HG03066 (cell line): Measurements from ENCODE around the gene NIPAL4.

Experiments used
- ATAC-seq: cut with Tn5 transposase; IDR thresholded peaks from one replicate; pipeline ENCODE4 v1.9.1; 2021; ENCODE audit warnings: low read depth; ENCODE audit not compliant: unreplicated experiment

The NIPAL4 gene

DNA sequence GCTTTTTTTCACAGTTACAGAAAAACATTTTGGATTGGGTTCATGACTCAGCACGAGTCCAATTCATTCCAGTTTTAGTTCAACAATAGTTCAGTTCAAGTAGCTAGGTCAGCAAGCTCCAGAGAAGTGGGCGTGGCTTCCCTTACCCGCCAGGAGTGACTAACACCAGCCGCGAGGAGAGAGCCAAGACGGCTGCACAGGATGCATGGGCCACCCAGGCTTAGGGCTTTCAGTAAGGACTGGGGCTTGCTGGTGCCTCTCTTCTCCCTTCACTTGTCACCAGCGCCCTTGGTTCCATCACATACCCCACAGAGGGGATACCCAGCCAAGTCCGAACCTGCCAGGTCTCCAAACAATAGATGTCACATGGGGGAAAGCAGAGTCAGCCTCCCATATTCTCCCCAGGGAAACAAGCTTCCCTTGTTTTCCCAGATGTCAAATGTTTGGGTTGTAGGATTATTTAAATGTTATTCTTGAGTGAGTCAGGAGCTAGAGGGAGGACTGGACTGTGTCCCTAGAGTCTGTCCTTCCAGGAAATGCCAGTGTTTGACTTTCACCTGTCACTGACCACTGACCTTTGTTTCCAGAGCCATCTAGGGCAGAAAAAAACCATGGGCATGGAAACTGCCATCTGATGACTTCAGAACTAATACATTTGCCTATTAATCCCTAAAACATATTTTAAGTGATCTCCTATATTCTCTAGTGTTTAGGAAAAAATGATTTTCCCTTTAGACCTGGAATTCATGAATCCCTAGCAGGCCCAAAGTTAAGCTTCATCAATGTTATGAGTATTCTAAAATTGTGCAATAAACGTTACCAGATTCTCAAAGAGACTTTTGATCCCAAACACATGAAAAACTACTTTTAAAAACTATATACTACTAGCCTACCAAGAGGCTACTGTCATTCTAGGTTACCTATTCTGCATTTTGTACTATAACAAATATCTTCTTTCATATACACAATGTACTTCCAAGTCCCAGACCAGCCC, 51.9 kb downstream of the NIPAL4 start:
- no peak for ATAC-seq

GRCh38 chr5:157513182-157513581, 53.2 kb downstream of the NIPAL4 start:
- no peak for ATAC-seq

- no peak for ATAC-seq
These were observed 55.0 kb downstream of the NIPAL4 start for GRCh38 chr5:157514974-157515373.

DNA sequence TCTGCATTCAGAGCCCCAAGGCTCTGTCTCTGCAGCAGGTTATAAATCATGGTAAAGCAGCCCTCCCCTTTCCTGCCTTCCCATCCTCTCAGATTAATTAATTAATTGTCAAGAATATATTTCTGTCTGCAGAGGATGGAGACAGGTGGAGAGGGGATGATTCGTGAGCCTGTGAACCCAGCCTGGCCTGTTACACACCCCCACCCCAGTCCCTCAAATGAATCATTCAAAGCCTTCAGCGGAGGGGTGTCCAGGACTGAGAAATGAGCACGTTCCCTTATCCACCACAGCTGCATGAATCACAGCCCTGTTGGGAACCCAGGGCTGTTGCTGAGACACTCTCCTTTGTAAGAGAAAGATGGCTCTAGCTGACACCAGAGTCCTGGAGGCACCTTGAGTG, 56.0 kb downstream of the NIPAL4 start:
- ATAC-seq: no peak

GRCh38 chr5:157516626-157517325, 56.8 kb downstream of the NIPAL4 start:
- no peak for ATAC-seq

DNA sequence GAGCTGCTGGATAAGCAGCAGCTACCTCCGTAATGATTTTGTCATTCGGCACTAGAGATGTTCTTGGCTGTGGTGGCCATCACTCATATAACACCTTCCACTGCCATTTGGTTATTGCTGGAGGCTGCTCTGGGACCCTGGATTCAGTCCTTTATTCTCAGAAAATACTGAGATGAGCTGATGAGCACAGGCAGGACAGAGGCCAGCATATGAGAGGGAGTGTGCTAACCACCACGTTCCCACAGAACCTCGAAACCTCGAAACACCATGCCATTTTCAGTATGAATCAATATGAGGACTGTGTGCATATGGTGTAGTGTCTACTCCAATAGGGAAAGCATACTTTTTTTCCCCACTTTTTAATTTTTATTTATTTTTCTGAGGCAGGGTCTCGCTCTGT, 59.0 kb downstream of the NIPAL4 start:
- ATAC-seq: peak; percentile 82

DNA sequence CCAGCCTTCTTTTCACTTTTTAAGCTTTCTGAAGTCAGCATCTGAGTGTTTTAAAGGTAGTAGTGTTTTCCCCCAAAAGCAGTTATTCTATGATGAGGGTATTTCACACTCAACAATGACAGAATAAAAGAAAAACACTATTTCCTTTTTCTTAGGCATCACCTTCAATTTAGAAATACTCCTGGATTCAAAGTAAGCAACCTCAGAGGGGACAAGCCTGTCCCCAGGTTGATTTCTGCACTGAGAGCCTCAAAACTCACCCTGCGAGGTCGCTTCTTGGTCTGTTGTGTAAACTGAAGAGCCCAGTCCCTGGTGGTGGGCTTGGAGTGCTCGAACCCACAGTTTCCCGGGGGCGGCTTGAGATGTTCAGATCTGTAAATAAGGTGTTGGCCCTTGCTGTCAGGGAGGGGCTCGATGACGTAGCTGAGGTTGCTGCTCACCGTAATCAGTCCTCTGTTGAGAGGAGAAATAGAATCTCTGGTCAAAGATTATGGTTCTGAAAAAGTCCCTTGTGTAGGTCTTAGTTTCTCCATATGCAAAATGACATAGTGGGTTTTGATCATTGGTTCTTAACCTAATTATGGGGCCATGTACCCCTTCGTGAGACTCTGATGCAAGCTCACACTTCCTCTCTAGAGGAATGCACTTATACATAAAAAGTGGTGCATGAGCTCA, 59.7 kb downstream of the NIPAL4 start:
- no peak for ATAC-seq

DNA sequence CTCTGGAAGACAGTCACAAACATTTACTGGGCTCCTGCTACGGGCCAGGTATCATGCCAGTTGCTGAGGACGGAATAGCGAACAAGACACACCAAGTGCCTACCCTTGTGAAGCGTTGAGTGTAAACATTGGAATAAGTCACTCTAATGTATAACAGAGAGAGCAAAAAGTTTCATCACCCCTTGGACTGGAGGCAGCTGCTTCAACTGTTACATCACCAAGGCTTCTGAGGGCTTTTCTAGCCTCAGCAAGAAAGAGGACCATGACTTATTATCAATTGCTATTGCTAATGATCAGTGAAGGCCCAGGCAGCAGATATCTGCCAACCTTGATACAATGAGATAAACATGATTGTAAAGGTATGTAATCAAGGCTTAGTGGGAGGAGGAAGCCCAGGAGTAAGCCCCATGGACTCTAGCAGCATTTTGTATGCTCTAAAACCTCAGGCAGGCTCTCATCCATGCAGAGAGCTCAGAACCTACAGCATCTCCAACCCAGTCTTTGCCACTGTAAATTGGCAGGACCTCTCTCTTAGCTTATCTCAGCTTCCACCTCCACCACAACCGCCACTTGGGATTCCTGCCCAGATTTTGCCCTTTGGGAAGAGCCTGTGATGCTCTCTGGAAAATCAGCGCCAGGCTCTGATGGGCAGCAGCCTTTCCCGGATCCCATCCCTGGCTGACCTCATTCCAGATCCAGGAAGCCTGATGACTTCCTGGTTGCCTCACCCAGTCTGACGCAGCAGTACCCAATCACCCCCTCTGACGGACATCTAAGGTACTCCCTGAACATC, 61.1 kb downstream of the NIPAL4 start:
- ATAC-seq: no peak

GRCh38 chr5:157521704-157522029, 61.7 kb downstream of the NIPAL4 start:
- no peak for ATAC-seq

GRCh38 chr5:157523976-157524375, 64.0 kb downstream of the NIPAL4 start:
- no peak for ATAC-seq
